Posterior vena cava (tissue), 2 donors: Measurements from ENCODE around the gene TGOLN2. TPM values are rescaled to one million over a fixed set of nuclear protein-coding genes. Genes with fewer than 3 reads are reported as not detected.

ENCODE experiments used
- DNase-seq: peaks from one replicate; pipeline ENCODE4 v3.0.0-alpha.2; 2020; ENCODE audit warnings: low spot score
- intact Hi-C, 2 donors: fragments of 100-400 bp; cut with DNase I; formaldehyde crosslinking; loops; one replicate each; pipeline versions ENCODE4 v1.14.1 to v1.14.2; 2022 to 2023
- total RNA-seq, 2 donors: library from RNA; stranded (reverse); fragmentation: NEBNext Ultra II Directional; extraction: Animal tissue kit (Norgen Biotek cat#: 25700); gene quantifications; one replicate each; pipeline ENCODE4 v1.2.1, GENCODE V29; 2021
- donor health status: DM: yes; HTN: yes; CAD: no.
- donor health status: DM: yes; HTN: yes; CAD: no.

TGOLN2 gene
- total RNA-seq, 2 donors from 2014 or later = 87.2 to 107 TPM

DNA sequence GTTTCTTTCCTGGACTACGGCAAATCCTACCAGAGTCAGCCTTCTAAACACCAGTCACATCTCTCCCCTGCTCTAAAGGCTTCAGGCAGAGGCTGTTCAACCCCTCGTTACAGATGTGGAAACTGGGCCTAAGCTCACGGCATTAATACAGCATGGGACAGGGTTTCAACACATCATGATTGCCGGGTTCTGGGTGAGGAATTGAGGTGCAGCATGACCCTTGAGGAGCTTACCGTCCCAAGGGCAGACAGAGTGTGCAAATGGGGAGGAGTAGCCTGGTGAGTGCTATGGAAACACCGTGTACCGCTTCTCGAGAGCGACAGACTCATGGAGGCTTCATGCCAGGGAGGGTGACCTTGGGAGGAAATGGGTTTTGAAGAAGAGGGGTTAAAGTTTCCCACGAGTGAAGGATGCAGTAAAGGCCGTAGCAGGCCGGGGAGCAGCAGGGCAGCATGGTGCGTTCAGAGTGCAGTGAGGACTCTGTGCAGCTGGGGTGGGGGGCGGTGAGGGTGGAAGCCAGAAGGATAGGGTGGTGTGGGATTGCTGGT, 51.1 kb downstream of the TGOLN2 start:
- DNase-seq = no peak
- intact Hi-C loops = loop anchor here in 1 of 2 donors (10.0 kb wide), 1 partner anchor 142 kb away; the partner anchor contains the start of gene TCF7L1

DNA sequence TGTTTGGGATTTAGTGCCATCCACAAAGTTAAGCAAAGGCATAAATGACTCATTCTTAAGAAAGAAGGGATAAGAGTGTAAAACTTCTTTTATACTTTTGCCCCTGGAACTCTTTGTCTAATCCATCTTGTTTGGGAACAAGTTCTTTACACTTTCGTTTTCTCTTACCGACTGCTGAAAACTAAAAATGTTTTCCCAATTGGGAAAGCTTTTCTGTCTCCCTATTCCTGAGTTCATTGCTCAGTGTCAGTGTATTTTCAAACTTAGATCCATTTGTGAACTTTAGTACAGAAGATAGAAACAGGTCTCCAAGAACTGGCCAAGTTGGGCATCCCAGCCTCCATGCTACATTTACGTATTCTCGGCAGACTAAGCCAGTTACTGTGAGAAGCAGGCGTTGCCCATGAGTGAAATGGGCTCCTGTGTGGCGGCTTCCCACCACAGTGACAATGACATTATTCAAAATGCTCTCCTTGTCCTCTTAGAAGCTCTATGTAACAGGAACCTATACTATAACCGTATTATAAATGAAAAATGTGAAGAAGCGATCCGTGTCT, 51.7 kb downstream of the TGOLN2 start:
- intact Hi-C loops = loop anchor here in 1 of 2 donors (10.0 kb wide), 1 partner anchor 141 kb away; the partner anchor contains the start of gene TCF7L1

GRCh38 chr2:85273738-85274731, 53.8 kb downstream of the TGOLN2 start:
- intact Hi-C loops = loop anchor here in 1 of 2 donors (10.0 kb wide), 1 partner anchor 139 kb away; the partner anchor contains the start of gene TCF7L1
- no peak for DNase-seq

More for the DNA sequence above, 51.7 kb downstream of the TGOLN2 start:
- DNase-seq = no peak

DNA sequence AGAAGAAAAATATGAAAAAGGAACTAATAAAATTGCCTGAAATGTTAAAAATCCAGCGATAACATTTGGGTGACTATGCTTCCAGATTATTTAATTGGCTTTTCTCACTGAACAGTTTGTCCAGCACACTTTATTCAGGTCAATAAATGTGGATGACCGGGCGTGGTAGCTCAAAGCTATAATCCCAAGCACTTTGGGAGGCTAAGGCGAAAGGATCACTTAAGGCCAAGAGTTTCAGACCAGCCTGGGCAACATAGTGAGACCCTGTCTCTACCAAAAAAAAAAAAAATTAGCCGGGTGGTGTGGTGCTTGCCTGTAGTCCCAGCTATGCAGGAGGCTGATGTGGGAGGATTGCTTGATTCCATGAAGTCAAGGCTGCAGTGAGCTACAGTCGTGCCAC, 55.4 kb downstream of the TGOLN2 start:
- DNase-seq = no peak
- intact Hi-C loops = loop anchor here in 1 of 2 donors (10.0 kb wide), 1 partner anchor 138 kb away; the partner anchor contains the start of gene TCF7L1

DNA sequence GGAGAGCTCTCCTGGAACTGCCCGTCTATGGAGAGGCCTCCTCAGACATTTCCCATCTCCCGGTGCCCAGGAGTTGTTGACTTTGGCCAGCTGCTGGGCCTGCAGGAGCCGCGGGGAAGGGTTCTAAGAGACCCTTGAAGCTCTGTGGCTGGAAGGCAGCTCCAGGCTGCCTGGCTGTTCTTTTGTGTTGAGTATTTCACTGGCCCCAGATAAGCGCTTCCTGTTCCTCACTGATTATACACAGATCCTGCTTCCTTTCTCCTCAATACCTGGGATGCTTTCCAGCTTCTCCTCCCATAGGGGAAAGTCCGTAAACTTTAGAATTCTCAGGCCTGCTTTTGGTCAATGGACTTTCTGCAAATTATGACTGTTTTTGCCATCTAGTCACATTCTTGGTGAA, 57.8 kb downstream of the TGOLN2 start:
- intact Hi-C loops = loop anchor here in 1 of 2 donors (10.0 kb wide), 1 partner anchor 135 kb away; the partner anchor contains the start of gene TCF7L1
- no peak for DNase-seq

Other genes with a start within 250 kb of the TGOLN2 start
- 10 to 100 TPM; 23.1 to 25.9 TPM for gene TCF7L1, start 194.6 kb downstream of the TGOLN2 start, total RNA-seq
- 10 to 100 TPM; 29.2 TPM for gene RETSAT, start 26.5 kb upstream of the TGOLN2 start, total RNA-seq
- gene ELMOD3, start 26.8 kb upstream of the TGOLN2 start, total RNA-seq = 10 to 100 TPM; 11.2 to 13.1 TPM
- gene CAPG, start 82.4 kb upstream of the TGOLN2 start, total RNA-seq = 10 to 100 TPM; 56.6 to 72.1 TPM
- gene SH2D6, start 90.7 kb upstream of the TGOLN2 start, total RNA-seq = not detected
- gene MAT2A, start 211.2 kb upstream of the TGOLN2 start, total RNA-seq = 100 to 1,000 TPM; 233 to 277 TPM
- gene GGCX, start 233.5 kb upstream of the TGOLN2 start, total RNA-seq = 10 to 100 TPM; 26.3 to 31.2 TPM
- 10 to 100 TPM; 29.7 to 54.9 TPM for gene VAMP8, start 249.6 kb upstream of the TGOLN2 start, total RNA-seq